KOPT-K1 (cell line): ENCODE measurements around the gene PTGDS.

ENCODE experiments used
- H3K27ac ChIP-seq: fragments of 200-600 bp; sonication (generic); 2 replicates; pipeline ENCODE4 v1.5.1; 2016; ENCODE audit warnings: antibody characterized with exemption, mild to moderate bottlenecking, low read depth, low read length; ENCODE audit not compliant: poor library complexity, severe bottlenecking
- H3K36me3 ChIP-seq: fragments of 200-600 bp; sonication (generic); 2 replicates; pipeline ENCODE4 v1.5.1; 2017; ENCODE audit warnings: antibody characterized with exemption, mild to moderate bottlenecking, low read length, moderate library complexity; ENCODE audit not compliant: insufficient read depth
- H3K9me3 ChIP-seq: fragments of 200-600 bp; sonication (generic); 2 replicates; pipeline ENCODE4 v1.5.1; 2017; ENCODE audit warnings: antibody characterized with exemption, low read length, mild to moderate bottlenecking; ENCODE audit not compliant: insufficient read depth, poor library complexity, severe bottlenecking

PTGDS gene

GRCh38 chr9:136960212-136960937, 16.9 kb upstream of the PTGDS start:
- Histone ChIP-seq H3K9me3 (no peaks in the 10 kb centered on the region), H3K27ac (no peak overlapping the region), H3K36me3 (no peaks in the 10 kb centered on the region)

- Histone ChIP-seq H3K27ac (no peak overlapping the region), H3K36me3 (no peaks in the 10 kb centered on the region), H3K9me3 (no peaks in the 10 kb centered on the region)
Observed at GRCh38 chr9:136960938-136961275, 16.4 kb upstream of the PTGDS start.

GRCh38 chr9:136961279-136962065, 15.8 kb upstream of the PTGDS start:
- Histone ChIP-seq H3K9me3 (no peaks in the 10 kb centered on the region), H3K36me3 (no peaks in the 10 kb centered on the region), H3K27ac (no peak overlapping the region)

- Histone ChIP-seq H3K27ac (no peak overlapping the region), H3K36me3 (no peaks in the 10 kb centered on the region)
Observed at GRCh38 chr9:136962163-136962562, 15.1 kb upstream of the PTGDS start.

GRCh38 chr9:136962701-136963248, 14.5 kb upstream of the PTGDS start:
- Histone ChIP-seq H3K9me3 (no peaks in the 10 kb centered on the region), H3K36me3 (no peaks in the 10 kb centered on the region), H3K27ac (no peak overlapping the region)

More at GRCh38 chr9:136962163-136962562, 15.1 kb upstream of the PTGDS start:
- H3K9me3 ChIP-seq, result no peaks in the 10 kb centered on the region

GRCh38 chr9:136963341-136963740, 14.0 kb upstream of the PTGDS start:
- Histone ChIP-seq H3K36me3 (no peaks in the 10 kb centered on the region), H3K9me3 (no peaks in the 10 kb centered on the region), H3K27ac (no peak overlapping the region)

- Histone ChIP-seq H3K9me3 (no peaks in the 10 kb centered on the region), H3K27ac (no peak overlapping the region), H3K36me3 (no peaks in the 10 kb centered on the region)
Observed at GRCh38 chr9:136963751-136964150, 13.6 kb upstream of the PTGDS start.

- Histone ChIP-seq H3K36me3 (no peaks in the 10 kb centered on the region), H3K27ac (no peak overlapping the region), H3K9me3 (no peaks in the 10 kb centered on the region)
Observed at GRCh38 chr9:136964171-136964689, 13.1 kb upstream of the PTGDS start.

GRCh38 chr9:136964833-136965422, 12.4 kb upstream of the PTGDS start:
- no peaks in the 10 kb centered on the region for H3K9me3 ChIP-seq

GRCh38 chr9:136965771-136966484, 11.4 kb upstream of the PTGDS start:
- H3K27ac ChIP-seq, result no peak overlapping the region
- H3K36me3 ChIP-seq, result no peaks in the 10 kb centered on the region
- no peaks in the 10 kb centered on the region for H3K9me3 ChIP-seq

More at GRCh38 chr9:136964833-136965422, 12.4 kb upstream of the PTGDS start:
- no peak overlapping the region for H3K27ac ChIP-seq
- H3K36me3 ChIP-seq, result no peaks in the 10 kb centered on the region

- H3K9me3 ChIP-seq, result no peaks in the 10 kb centered on the region
- H3K36me3 ChIP-seq, result no peaks in the 10 kb centered on the region
- H3K27ac ChIP-seq, result no peak overlapping the region
Observed at GRCh38 chr9:136968333-136969127, 8.8 kb upstream of the PTGDS start.

- no peaks in the 10 kb centered on the region for H3K36me3 ChIP-seq
- H3K9me3 ChIP-seq, result no peaks in the 10 kb centered on the region
- no peak overlapping the region for H3K27ac ChIP-seq
Observed at GRCh38 chr9:136969150-136969549, 8.2 kb upstream of the PTGDS start.

GRCh38 chr9:136969774-136970173, 7.5 kb upstream of the PTGDS start:
- Histone ChIP-seq H3K36me3 (no peaks in the 10 kb centered on the region), H3K9me3 (no peaks in the 10 kb centered on the region), H3K27ac (no peak overlapping the region)

- Histone ChIP-seq H3K36me3 (no peaks in the 10 kb centered on the region), H3K9me3 (no peaks in the 10 kb centered on the region), H3K27ac (no peak overlapping the region)
Observed at GRCh38 chr9:136970361-136970760, 6.9 kb upstream of the PTGDS start.
